GM21515 (cell line): ENCODE measurements around the gene FAM89B.

Experiments
- ATAC-seq: cut with Tn5 transposase; IDR thresholded peaks from one replicate; pipeline ENCODE4 v1.9.1; 2021; ENCODE audit not compliant: unreplicated experiment

Gene FAM89B

DNA sequence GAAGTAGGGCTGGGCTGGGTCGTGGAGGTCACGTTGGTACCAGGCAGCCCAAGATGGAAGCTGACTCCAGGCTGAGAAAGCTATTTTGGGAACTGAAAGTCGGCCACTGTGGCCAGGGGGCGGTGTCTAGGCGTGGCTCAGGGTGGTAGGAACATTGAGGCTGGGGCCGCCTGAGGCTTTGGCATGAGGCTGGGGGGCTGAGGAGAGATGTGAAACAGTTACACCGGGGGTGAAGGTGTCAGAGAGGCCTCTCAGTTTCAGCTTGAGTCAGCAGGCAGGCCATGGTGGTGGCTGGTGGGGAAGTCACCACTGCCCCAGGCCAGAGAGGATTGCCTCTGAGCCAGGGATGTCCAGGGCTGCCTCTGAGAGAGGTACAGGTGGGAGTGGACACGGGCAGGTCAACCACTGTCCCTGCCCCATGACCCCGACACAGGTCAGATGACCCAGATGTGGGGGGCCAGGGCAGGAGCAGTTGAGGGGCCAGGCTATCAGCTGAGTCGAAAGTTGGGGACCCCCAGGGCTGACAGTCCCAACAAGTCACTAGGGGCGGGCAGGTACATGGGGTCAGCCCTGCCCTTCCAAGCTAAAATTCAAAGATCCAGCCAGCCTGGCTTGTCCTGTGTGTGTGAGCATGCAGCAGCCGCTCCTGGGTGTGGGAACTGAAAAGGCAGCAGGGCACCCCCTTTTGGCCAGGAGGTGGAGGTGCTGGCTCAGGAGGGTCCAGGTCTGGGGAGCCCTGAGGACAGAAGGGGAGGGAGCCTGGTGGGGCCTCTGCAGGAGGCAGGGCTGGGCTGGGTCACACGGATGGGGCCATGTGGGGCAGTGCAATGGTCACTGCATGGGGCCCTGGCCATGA, 16.1 kb downstream of the FAM89B start:
- peak; percentile 65 for ATAC-seq

DNA sequence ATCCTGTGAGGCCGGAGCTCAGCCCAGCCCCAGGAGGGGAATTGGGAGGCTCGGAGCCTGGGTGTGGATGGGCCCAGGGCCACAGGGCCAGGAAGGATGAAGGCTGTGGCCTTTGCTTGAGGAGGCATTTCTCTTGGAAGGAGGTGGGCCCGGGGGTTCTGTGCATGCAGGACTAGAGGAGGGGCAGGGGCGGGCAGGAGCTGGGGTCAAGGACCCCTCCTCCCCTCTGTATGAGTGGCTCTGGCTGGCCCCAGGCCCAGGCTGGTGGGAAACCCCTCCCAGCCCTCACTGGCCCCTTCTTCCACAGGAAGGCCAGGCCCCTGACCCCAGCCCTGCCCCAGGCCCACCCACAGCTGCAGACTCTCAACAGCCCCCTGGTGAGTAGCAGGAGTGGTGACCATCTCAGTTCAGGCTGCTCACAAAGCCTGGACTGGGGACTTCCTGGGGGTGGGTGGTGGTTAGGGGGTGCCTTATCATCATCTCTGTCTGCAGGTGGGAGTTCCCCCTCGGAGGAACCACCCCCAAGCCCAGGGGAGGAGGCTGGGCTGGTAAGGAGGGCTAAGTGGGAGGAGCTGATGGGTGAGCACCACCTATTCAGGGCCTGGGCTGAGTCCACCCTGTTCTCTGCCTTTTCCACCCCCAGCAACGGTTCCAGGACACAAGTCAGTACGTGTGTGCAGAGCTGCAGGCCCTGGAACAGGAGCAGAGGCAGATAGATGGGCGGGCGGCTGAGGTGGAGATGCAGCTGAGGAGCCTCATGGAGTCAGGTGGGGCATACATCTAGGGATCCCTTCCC, 17.3 kb downstream of the FAM89B start:
- no peak for ATAC-seq

DNA sequence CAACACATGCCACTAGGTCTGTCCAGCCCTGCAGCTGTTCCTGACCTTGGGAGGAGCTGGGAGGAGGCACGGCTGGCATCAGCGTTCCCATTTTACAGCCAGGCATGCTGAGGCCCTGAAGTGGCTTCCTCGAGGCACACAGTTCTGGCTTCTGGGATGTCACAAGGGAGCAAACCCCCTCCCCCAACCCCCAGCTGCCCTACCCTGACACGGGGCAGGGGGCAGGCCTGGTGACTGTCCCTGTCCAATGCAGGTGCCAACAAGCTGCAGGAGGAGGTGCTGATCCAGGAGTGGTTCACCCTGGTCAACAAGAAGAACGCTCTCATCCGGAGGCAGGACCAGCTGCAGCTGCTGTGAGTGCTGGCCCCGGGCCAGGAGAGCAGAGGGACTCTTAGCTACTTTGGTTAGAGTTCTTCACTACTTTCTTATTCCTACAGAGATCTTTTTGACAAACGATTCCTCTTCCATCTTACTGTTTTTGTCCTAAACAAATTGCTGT, 18.0 kb downstream of the FAM89B start:
- no peak for ATAC-seq

DNA sequence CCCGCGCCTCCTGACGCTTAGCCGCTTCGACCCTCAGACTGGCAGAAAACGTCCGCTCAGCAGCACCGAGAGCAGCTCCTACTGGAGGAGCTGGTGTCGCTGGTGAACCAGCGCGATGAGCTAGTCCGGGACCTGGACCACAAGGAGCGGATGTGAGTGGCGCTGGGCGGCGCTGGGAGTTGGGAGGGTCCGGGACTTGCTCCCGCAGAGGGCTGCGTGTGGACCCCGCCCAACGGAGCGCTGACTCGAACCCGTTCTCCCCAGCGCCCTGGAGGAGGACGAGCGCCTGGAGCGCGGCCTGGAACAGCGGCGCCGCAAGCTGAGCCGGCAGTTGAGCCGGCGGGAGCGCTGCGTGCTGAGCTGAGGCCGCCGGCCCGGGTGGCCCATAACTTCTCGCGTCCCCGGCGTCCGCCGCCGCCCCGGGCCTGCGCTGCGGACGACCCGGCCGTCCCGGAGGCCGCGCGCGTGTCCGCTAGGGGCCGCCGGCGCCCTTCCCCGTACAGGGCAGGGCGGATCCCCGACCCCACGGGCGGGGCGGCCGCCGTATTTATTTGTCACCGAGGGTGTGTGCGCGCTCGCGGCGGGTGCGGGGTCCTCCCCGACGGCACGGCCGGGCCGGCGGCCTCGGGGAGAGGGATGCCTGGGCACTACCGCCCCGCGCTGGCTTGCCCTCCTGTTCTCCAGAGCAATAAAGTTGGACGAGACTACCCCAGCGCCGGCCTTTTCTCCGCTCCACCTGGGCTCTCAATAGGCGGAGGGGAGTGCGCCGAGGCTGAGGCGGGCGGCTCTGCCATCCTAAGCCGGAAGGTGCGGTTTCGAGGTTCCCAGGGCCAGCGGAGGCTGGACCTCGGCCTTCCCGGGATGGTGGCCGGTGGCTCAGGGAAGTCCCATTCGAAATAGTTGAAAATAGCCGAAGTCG, 19.9 kb downstream of the FAM89B start:
- no peak for ATAC-seq

DNA sequence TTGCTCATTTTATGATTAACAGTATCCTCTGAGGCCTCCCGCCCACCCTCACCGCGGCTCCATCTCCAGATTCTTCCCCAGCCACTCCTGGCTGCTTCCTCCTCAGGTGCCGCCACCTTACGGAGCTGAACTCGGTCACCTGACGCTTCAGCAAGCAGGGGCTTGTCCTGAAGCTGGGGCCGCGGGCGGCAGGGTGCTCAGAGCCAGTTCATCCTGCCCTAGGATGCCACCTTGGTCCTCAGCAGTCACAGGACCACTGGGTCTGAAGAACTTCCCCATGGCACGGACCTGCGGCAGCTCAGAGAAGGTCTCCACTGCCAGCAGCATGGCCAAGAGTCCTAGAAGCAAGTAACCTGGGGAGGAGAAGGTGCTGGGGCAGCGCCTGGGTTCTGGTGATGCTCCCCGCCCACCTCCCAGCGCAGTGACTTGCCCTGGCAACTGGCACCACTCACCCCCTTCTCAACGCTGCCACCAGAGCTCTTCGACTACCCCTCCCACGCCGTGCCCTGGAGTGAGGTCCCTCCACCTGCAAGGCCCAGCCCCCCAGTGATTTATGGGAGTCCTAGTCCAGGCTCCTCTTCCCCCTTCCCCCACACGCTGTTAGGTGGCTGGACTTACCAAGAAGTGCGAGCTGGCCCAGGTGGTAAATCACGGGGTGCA, 20.6 kb downstream of the FAM89B start:
- ATAC-seq, result no peak

DNA sequence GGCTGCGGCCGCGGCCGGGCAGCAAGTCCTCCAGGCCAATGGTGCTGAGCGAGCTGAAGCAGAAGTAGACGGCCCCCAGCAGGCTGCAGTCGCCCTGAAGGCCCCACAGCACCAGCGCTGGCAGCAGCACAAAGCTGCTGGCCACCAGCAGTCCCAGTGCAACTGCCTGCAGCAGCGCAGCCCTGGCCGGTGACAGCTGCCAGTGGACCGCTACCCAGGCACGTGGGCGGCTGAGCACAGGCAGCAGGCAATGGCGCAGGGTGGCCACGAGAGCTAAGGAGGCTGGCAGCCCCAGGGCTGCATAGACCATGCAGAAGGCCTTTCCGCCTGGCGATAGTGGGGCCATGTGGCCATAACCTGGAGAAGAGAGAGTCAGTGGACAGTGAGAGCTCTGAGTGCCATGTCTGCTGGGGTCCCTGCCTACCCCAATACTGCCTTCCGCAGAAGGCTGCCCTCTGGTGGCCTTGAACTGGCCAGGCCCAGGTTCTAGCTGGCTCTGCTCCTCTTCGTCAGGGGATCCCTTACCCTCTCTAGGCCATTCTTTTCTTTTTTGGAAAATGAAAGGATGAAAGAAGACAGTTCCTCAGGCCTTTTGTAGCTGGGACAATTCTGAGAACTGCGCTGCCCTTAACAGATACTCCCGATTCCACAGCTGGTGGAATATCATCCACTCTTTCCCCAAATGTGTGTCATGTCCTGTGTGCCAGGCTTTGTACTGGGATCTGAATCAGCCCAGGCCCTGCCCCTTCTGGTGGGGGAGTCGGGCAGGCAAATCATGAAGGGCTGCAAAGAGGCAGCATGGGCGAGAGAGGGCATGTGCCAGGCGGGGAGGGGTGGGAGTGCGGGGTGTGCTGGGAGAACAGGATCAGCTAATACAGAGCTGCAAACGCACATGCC, 21.4 kb downstream of the FAM89B start:
- ATAC-seq, result no peak

DNA sequence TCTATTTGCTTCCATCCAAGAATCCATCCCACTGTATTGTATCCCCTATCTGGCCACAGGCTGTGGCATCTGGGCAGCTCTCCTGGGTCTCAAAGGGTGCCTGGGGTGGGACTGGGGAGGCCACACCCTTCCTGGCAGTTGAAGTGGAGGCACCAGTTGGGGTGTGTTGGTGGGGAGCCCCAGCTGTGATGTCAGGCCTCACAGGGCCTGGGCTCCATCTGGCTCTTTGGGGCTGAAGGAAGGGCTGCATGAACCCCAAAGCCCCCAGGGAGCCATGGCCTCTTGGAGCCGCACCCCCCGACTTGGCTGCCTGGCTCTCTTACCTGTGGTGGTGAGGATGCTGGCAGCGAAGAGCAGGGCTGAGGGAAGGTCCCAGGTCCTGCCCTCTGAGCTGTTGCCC, 22.8 kb downstream of the FAM89B start:
- ATAC-seq, result no peak

DNA sequence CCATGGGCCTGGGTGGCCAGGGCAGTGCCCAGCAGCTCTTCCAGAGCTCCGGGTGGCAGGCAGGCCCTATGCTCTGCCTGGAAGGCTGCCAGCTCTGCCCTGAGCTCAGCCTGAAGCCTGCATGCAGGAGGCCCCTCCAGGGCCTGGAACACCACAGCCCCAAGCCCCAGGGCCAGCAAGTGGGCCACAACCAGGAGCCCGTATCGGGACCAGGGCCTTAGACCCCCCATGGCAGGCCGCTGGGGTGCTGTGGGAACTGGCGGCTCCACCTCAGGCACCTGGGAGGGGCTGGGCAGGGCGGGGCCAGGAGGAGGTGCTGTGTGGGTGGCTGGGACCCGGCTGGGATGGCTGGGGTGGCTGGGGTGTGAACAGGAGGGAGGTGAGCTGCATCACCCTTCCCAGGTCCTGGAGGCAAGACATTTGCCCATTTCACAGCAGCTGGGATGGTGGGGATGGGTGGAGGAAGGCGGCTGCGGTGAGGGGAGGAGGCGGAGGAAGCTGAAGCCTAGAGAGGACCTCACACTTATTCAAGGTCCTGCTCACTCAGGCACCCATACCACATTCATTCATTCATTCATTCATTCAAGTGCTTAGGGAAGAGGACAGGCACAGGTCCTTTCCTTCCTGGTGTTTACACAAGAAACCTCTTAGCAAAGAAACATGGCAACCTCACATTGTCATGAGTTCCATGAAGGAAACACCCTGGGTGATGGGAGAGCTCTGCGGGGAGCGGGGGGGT, 23.4 kb downstream of the FAM89B start, which contains the start of gene KCNK7:
Gene KCNK7, minus strand, starts transcription at position 258 of the 739 bp plus-strand sequence. Its CDS starts 28 bp downstream, at position 230.
- ATAC-seq, result no peak

DNA sequence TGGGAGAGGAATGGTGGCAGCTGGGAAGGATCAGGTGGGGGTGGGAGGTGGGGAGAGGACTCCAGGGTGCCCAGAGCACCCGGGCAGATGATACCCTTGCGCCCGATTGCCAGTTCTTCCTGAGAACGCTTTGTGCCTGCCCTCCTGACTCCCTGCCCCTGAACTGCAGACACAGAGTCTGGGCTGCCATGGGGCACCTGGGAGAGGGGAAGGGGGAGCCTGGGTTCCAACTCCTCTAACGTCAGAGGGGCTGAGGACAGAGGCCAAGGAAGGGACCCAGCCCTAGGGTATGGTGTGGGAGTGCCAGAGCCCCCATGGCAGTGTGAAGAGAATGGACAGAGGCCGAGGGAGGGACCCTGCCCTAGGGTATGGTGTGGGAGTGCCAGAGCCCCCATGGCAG, 24.2 kb downstream of the FAM89B start:
- no peak for ATAC-seq

DNA sequence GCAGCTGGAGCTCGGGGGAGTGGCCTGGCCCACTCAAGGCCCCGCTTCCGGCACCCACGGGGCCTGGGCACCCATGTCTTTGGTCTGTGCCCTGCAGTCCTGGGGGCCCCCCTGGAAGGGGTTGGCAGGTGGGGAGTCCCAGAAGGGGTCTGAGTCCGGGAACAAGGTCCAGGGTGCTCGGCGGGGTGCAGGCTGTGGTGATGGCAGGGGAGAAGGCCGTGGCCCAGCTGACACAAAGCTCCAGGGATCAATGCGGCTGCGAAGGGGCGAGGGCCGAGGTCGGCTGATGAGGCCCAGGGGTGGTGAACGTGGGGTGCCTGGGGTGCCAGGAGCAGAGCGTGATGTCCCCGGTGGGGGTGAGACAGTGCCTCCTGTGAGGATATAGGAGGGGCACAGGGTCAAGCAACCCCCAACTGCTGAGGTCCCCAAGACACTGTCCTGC, 25.9 kb downstream of the FAM89B start:
- no peak for ATAC-seq

DNA sequence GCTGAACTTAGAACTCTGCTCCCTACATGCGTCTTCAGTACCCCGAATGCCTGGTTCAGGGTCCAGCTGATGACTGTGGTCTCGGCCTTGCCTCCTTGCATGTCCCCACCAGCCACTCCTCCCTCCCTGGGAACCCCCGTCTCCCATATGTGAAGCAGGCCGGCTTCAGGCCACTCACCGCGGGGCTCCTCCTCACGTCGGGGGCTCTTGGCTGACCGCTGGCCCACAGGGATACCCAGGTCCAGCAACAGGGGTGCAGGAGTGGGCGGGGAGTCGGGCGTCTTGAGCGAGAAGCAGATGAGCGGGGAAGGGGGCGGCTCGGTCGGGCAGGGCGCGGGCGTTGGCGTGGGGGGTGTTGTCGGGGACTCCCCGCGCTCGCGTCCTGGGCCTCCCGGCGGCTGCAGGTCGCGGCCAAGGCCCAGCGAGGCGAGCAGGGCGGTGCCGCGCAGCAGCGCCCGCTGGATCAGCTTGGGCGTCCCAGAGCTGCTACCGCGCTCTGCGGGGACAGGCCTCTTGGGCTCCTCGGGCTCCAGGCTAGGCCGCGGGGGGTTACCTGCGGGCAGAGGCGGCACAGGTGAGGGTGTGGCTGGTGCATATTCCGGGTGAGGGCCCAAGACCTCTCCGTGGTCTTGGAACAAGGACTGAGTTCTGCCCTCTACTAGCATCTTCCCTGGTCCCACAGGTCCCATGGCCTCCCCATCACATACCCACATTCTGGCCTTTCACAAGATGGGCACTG, 27.0 kb downstream of the FAM89B start:
- no peak for ATAC-seq

DNA sequence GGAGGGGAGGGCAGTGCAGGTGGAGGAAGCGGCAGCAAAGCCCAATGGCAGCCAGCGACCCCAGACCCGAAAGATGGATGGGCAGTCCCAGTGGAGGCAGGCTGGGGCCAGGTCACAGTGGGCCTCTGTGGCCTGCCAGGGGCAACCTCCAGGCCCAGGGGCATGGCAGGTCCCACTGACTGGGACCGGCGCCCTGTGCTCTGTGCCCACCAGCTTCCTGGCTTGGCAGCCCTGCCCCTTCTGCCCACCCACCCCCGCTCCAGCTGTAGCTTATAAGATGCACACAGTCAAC, 27.6 kb downstream of the FAM89B start:
- no peak for ATAC-seq

DNA sequence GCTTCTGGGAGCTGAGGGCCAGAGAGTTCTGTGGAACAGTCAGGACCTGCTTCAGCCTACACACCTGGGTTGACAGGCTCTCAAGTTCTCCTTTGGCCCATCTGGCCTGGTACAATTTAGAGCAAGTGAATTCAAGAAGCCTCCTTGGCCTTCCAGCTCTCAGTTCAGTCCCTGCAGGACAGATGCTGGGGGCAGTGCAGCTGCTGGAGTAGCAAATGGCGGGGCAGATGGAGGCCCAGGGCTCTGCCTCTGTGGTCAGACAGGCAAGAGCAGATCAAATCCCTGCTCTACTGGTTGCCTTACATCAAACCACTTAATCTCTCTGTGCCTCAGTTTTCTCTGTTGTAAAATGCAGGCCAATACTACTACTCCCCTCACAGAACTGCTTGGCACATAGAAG, 31.9 kb downstream of the FAM89B start:
- no peak for ATAC-seq

DNA sequence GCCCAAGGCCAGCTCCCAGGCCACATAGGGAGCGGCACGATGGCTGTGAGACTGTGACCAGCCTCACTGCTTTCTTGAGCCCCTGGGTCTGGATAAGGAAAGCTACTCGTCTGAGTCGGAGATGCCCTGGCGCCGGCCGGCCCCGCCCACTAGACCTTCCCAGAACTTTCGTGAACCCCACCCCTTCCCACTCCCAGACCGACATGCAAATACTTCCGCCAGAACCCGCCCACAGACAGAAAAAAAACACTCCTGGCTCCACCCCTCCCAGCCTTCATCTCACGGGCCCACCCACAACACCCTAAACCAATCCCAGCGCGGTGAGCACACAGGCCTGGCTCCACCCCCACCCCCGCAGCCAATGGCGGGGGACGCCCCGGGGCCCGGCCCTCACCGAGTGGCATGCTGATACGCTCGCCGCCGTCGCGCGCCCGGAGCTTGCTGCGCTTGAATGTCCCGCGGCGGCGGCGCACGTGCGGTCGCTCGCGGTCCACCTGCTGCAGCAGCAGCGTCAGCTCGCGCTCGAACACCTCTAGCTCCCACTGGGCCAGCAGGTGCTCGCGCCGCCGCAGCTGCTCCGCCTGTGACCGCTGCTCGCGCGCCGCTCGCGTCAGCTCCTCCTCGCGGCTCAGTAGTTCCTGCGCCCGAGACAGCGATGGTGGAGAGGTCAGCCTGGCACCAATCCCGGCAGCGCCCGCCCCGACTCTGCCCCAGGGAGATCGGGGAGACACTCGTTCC, 34.7 kb downstream of the FAM89B start:
- ATAC-seq, result no peak

DNA sequence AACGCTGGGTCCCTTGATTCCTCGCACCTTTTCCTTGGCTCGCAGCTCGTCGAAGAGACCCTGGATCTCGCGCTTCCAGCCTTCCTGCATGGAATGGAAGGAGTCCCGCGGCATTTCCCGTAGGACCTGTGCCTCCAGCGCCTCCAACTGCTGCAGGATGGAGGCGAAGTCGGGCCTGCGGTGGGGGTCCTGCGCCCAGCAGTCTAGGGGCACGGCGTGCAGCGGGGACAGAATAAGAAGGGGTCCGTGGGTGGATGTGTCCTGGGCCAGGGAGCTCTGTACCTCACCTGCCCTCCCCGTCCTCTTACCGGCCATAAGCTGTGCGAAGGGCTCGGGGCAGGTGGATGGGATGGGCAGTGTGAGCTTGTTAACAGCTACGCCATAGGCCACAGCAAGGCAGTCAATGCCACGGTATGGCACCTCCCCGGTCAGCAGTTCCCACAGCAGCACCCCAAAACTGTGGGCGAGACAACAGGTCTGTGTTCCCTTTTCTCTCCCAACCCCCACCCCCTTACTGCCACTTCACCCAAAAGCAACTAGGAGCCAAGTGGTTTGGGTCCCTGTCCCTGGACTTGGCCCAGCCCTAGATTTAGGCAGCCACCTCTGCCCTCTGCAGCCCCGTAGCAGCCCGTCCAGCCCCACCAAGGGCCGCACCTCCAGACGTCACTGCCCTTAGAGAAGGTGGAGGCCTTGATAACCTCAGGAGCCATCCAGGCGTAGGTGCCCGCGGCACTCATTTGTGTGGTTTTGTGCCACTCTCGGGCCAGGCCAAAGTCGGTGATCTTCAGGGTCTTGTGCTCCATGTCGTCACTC, 35.5 kb downstream of the FAM89B start:
- no peak for ATAC-seq

DNA sequence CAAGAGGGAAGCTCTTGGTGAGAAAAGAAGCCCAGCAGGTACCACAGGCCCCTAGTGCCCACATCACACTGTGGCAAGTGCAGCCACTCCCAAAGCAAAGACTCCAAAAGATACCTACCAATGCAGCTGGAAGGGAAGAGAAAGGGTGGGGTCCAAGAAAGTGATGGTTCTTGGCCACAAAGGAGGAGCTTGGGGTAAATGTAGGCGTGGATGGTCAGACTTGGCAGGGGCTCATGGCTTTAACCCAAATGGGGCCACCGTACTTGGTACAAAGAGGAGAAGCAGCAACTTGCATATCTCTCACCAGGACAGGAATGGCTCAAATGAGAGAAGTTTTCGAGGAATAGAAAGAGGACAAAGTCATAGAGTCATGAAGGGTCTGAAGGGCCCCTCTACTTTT, 36.9 kb downstream of the FAM89B start:
- ATAC-seq, result no peak

DNA sequence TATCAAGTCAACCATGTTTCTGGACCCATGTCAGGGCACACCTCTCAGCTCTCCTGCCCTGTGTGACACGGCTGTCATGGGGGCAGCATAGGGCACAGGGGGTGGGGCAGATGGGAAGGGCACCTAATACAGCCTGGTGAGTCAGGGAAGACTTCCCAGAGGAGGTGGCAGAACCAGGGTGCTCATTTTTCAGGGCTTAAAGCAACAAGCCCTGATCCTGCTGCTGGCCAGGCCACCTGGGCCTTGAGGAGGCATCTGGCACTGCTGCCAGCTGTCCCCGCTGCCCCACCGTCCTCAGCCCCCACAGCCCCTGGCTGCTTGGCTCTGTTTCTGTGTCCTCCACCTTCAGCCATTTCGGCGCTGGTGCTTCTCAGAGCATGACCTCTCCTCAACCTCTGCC, 37.3 kb downstream of the FAM89B start:
- no peak for ATAC-seq
